ENCODE data around the gene PTDSS2. TPM values are rescaled to one million over a fixed set of nuclear protein-coding genes. Genes with fewer than 3 reads are reported as not detected.

The PTDSS2 gene
- total RNA-seq, 1 experiment from 2014 or later: 29.7 TPM

- no peak for DNase-seq (ENCODE audit: low spot score)
Observed at GRCh38 chr11:490186-490929, 40.3 kb downstream of the PTDSS2 start.

- no peak for DNase-seq (ENCODE audit: low spot score)
Observed at GRCh38 chr11:490930-491260, 40.8 kb downstream of the PTDSS2 start.

- DNase-seq (ENCODE audit: low spot score): no peak
Observed at GRCh38 chr11:491358-491757, 41.3 kb downstream of the PTDSS2 start.

- DNase-seq (ENCODE audit: low spot score): no peak
Observed at GRCh38 chr11:492427-493226, 42.5 kb downstream of the PTDSS2 start.

GRCh38 chr11:494761-495536 is 44.9 kb downstream of the PTDSS2 start:
- DNase-seq (ENCODE audit: low spot score): no peak

- peak; percentile 23 for DNase-seq (ENCODE audit: low spot score)
Observed at GRCh38 chr11:495537-495931, 45.5 kb downstream of the PTDSS2 start.

GRCh38 chr11:496834-497564 is 46.9 kb downstream of the PTDSS2 start:
- DNase-seq (ENCODE audit: low spot score): no peak

- DNase-seq (ENCODE audit: low spot score): no peak
Observed at GRCh38 chr11:497565-498296, 47.7 kb downstream of the PTDSS2 start.

- no peak for DNase-seq (ENCODE audit: low spot score)
Observed at GRCh38 chr11:498297-499181, 48.5 kb downstream of the PTDSS2 start.

GRCh38 chr11:499201-500076 is 49.4 kb downstream of the PTDSS2 start:
- no peak for DNase-seq (ENCODE audit: low spot score)

GRCh38 chr11:501001-501682 is 51.1 kb downstream of the PTDSS2 start:
- no peak for DNase-seq (ENCODE audit: low spot score)

- no peak for DNase-seq (ENCODE audit: low spot score)
Observed at GRCh38 chr11:501683-502287, 51.7 kb downstream of the PTDSS2 start.

- DNase-seq (ENCODE audit: low spot score): no peak
Observed at GRCh38 chr11:502288-503178, 52.5 kb downstream of the PTDSS2 start.

- DNase-seq (ENCODE audit: low spot score): no peak
Observed at GRCh38 chr11:503179-503981, 53.3 kb downstream of the PTDSS2 start.

GRCh38 chr11:504053-504993 is 54.2 kb downstream of the PTDSS2 start:
- no peak for DNase-seq (ENCODE audit: low spot score)
